HEK293 (cell line): ENCODE data around the gene ADRA2B.

Source experiments
- CTCF ChIA-PET: fragments of 350-600 bp; formaldehyde crosslinking; extraction: SDS; loops from one replicate; lab custom pipeline; 2021; ENCODE audit warnings: antibody characterized with exemption; lab: Yijun Ruan, JAX
- POLR2A ChIA-PET: fragments of 300-600 bp; formaldehyde crosslinking; extraction: SDS; loops from one replicate; lab custom pipeline; 2020; ENCODE audit warnings: antibody characterized with exemption, inconsistent platforms; lab: Yijun Ruan, JAX
- H3K27ac ChIP-seq: fragments of 200-500 bp; sonication (Bioruptor generic); 2 replicates; pipeline ENCODE4 v1.5.1; 2014; ENCODE audit warnings: low read depth, low read length, control low read depth, inconsistent platforms; ENCODE audit errors: extremely low read depth
- H3K36me3 ChIP-seq, 2 experiments: fragments of 200-500 bp in 1 of 2; sonication (Bioruptor generic) in 1 of 2; 1 replicate in 1 of 2; 2 replicates in 1 of 2; pipeline ENCODE4 v1.5.1; 2014 to 2017; ENCODE audit warnings: inconsistent platforms in 2 of 2, low read length in 2 of 2; ENCODE audit not compliant: control insufficient read depth in 2 of 2, insufficient read depth in 1 of 2
- H3K4me1 ChIP-seq: fragments of 200-500 bp; sonication (Bioruptor generic); 2 replicates; pipeline ENCODE4 v1.5.1; 2014; ENCODE audit warnings: mild to moderate bottlenecking, low read length, inconsistent platforms; ENCODE audit not compliant: control insufficient read depth, insufficient read depth
- H3K4me3 ChIP-seq: 2 replicates; pipeline ENCODE4 v1.5.1; 2011; ENCODE audit warnings: low read depth, mild to moderate bottlenecking, control low read depth, low read length, moderate library complexity
- H3K9me3 ChIP-seq: fragments of 200-500 bp; sonication (Bioruptor generic); 2 replicates; pipeline ENCODE4 v1.5.1; 2014; ENCODE audit warnings: low read depth, low read length, inconsistent platforms; ENCODE audit not compliant: control insufficient read depth, insufficient read depth
- EGR2 ChIP-seq: fragments of 450-650 bp; formaldehyde crosslinking; IDR thresholded peaks from 2 replicates; pipeline ENCODE4 v1.5.1; 2016; ENCODE audit warnings: low read depth, missing biosample characterization, missing genetic modification characterization
- GLIS2 ChIP-seq: fragments of 450-650 bp; formaldehyde crosslinking; IDR thresholded peaks from 2 replicates; pipeline ENCODE4 v1.5.1; 2016; ENCODE audit warnings: missing biosample characterization, missing genetic modification characterization
- HOXA7 ChIP-seq: sonication (generic); formaldehyde crosslinking; IDR thresholded peaks from 2 replicates; pipeline ENCODE4 v1.8.1; 2022; ENCODE audit warnings: missing genetic modification reagents, borderline replicate concordance
- IKZF3 ChIP-seq: fragments of 450-650 bp; IDR thresholded peaks from 2 replicates; pipeline ENCODE4 v1.5.0; 2018; ENCODE audit warnings: missing biosample characterization, mild to moderate bottlenecking, missing genetic modification characterization, moderate library complexity
- KLF9 ChIP-seq: fragments of 450-650 bp; formaldehyde crosslinking; IDR thresholded peaks from 2 replicates; pipeline ENCODE4 v1.5.1; 2016; ENCODE audit warnings: missing biosample characterization, missing genetic modification characterization, low read depth
- ZBTB21 ChIP-seq: fragments of 450-650 bp; formaldehyde crosslinking; IDR thresholded peaks from 2 replicates; pipeline ENCODE4 v1.5.1; 2017; ENCODE audit warnings: missing biosample characterization, missing genetic modification characterization
- ZBTB7A ChIP-seq: fragments of 450-650 bp; formaldehyde crosslinking; IDR thresholded peaks from 2 replicates; pipeline ENCODE4 v1.5.1; 2016; ENCODE audit warnings: low read depth, missing biosample characterization, missing genetic modification characterization
- ZBTB8A ChIP-seq: fragments of 450-650 bp; formaldehyde crosslinking; IDR thresholded peaks from 2 replicates; pipeline ENCODE4 v1.5.1; 2016; ENCODE audit warnings: missing biosample characterization, missing genetic modification characterization
- ZEB2 ChIP-seq: fragments of 450-650 bp; formaldehyde crosslinking; IDR thresholded peaks from 2 replicates; pipeline ENCODE4 v1.5.1; 2016; ENCODE audit warnings: missing biosample characterization, missing genetic modification characterization
- ZIC2 ChIP-seq: fragments of 450-650 bp; formaldehyde crosslinking; IDR thresholded peaks from 2 replicates; pipeline ENCODE4 v1.5.1; 2016; ENCODE audit warnings: missing biosample characterization, missing genetic modification characterization
- ZNF133 ChIP-seq: fragments of 450-650 bp; formaldehyde crosslinking; IDR thresholded peaks from 2 replicates; pipeline ENCODE4 v1.5.1; 2016; ENCODE audit warnings: missing biosample characterization, missing genetic modification characterization
- ZNF140 ChIP-seq: fragments of 450-650 bp; formaldehyde crosslinking; IDR thresholded peaks from 2 replicates; pipeline ENCODE4 v1.5.1; 2016; ENCODE audit warnings: missing biosample characterization, missing genetic modification characterization
- ZNF23 ChIP-seq: fragments of 450-650 bp; formaldehyde crosslinking; IDR thresholded peaks from 2 replicates; pipeline ENCODE4 v1.5.1; 2016; ENCODE audit warnings: missing biosample characterization, missing genetic modification characterization, borderline replicate concordance
- ZNF239 ChIP-seq: fragments of 450-650 bp; formaldehyde crosslinking; IDR thresholded peaks from 2 replicates; pipeline ENCODE4 v1.5.1; 2016; ENCODE audit warnings: missing biosample characterization, missing genetic modification characterization
- ZNF350 ChIP-seq: fragments of 450-650 bp; formaldehyde crosslinking; IDR thresholded peaks from 2 replicates; pipeline ENCODE4 v1.5.0; 2017; ENCODE audit warnings: missing biosample characterization, mild to moderate bottlenecking, missing genetic modification characterization
- ZNF501 ChIP-seq: fragments of 450-650 bp; formaldehyde crosslinking; IDR thresholded peaks from 2 replicates; pipeline ENCODE4 v1.5.1; 2016; ENCODE audit warnings: missing biosample characterization, missing genetic modification characterization
- ZNF555 ChIP-seq: fragments of 450-650 bp; formaldehyde crosslinking; conservative IDR thresholded peaks from 2 replicates; pipeline ENCODE4 v1.5.1; 2017; ENCODE audit warnings: missing biosample characterization, mild to moderate bottlenecking, missing genetic modification characterization, inconsistent platforms
- ZNF621 ChIP-seq: fragments of 450-650 bp; formaldehyde crosslinking; IDR thresholded peaks from 2 replicates; pipeline ENCODE4 v1.5.1; 2017; ENCODE audit warnings: missing biosample characterization, missing genetic modification characterization
- ZNF629 ChIP-seq: fragments of 450-650 bp; formaldehyde crosslinking; IDR thresholded peaks from 2 replicates; pipeline ENCODE4 v1.5.1; 2017; ENCODE audit warnings: missing biosample characterization, missing genetic modification characterization
- ZNF660 ChIP-seq: fragments of 450-650 bp; IDR thresholded peaks from 2 replicates; pipeline ENCODE4 v1.5.1; 2018; ENCODE audit warnings: missing biosample characterization, mild to moderate bottlenecking, missing genetic modification characterization
- ZNF747 ChIP-seq: fragments of 450-650 bp; formaldehyde crosslinking; IDR thresholded peaks from 2 replicates; pipeline ENCODE4 v1.5.1; 2016; ENCODE audit warnings: missing biosample characterization, missing genetic modification characterization
- ZNF776 ChIP-seq: fragments of 450-650 bp; formaldehyde crosslinking; IDR thresholded peaks from 2 replicates; pipeline ENCODE4 v1.5.0; 2017; ENCODE audit warnings: missing biosample characterization, missing genetic modification characterization, borderline replicate concordance
- ZNF785 ChIP-seq: fragments of 450-650 bp; formaldehyde crosslinking; IDR thresholded peaks from 2 replicates; pipeline ENCODE4 v1.5.1; 2016; ENCODE audit warnings: missing biosample characterization, missing genetic modification characterization
- ZNF830 ChIP-seq: fragments of 450-650 bp; IDR thresholded peaks from 2 replicates; pipeline ENCODE4 v1.5.0; 2018; ENCODE audit warnings: missing biosample characterization, missing genetic modification characterization, low read depth, mild to moderate bottlenecking, moderate library complexity
- TF ChIP-seq, protein P1 (sequence below): fragments of 450-650 bp; formaldehyde crosslinking; IDR thresholded peaks from 2 replicates; pipeline ENCODE4 v1.5.1; 2016; ENCODE audit warnings: missing biosample characterization, missing genetic modification characterization, borderline replicate concordance
- TF ChIP-seq, protein P2 (sequence below): fragments of 450-650 bp; formaldehyde crosslinking; IDR thresholded peaks from 2 replicates; pipeline ENCODE4 v1.5.1; 2016; ENCODE audit warnings: missing biosample characterization, missing genetic modification characterization
- TF ChIP-seq, protein P3 (sequence below): fragments of 450-650 bp; formaldehyde crosslinking; IDR thresholded peaks from 2 replicates; pipeline ENCODE4 v1.5.1; 2016; ENCODE audit warnings: missing biosample characterization, missing genetic modification characterization
- TF ChIP-seq, protein P4 (sequence below): fragments of 450-650 bp; formaldehyde crosslinking; IDR thresholded peaks from 2 replicates; pipeline ENCODE4 v1.5.1; 2016; ENCODE audit warnings: missing biosample characterization, missing genetic modification characterization
- TF ChIP-seq, protein P5 (sequence below): fragments of 450-650 bp; formaldehyde crosslinking; IDR thresholded peaks from 2 replicates; pipeline ENCODE4 v1.5.1; 2016; ENCODE audit warnings: missing biosample characterization, missing genetic modification characterization

The ADRA2B gene

DNA sequence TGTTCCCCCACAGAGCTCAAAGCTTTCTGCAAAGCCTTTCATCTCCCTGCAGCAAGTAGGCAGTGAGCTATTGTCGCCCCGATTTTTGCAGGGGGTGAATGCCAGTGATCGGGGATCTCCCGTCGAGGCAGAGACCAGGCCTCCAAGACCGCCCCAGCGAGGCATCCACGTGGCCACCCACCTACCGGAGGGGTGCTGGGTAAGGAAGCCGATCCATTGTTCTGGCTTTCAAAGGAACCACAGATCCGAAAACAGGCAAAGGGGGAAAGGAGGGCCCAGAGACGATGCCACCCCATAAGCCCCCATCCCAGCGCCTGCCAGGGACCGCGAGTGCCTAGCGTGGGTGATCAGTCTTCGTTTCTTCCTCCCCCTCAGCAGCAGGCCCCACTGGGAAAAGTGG lies 2.4 kb downstream of the ADRA2B start:
- Histone ChIP-seq H3K4me1 (no peaks in the 10 kb centered on the region), H3K9me3 (no peaks in the 10 kb centered on the region)
- CTCF ChIA-PET = no interaction called here

DNA sequence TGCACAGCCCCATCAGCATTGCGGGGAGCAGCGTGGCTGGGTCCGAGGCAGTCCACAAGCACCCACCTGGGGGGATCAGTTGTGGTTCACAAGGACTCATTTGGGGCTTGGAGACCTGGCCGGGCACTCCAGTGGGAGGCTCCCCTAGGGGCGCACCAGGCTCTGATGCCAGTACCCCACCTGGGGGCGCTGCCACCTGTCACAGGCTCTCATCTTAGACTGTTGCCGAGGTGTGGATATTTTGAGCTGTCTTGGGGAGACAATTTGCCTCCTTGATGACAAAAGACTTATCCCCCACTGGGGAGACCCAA lies 3.0 kb downstream of the ADRA2B start:
- ChIA-PET POLR2A (no interaction called here), CTCF (interaction anchor here (0.5 kb wide), 1 partner anchor 87 kb away, joined by 3 read pairs; no protein-coding TSS in a partner anchor)
- no peak overlapping the region for H3K4me3 ChIP-seq
- no peaks in the 10 kb centered on the region for H3K9me3 ChIP-seq
- H3K36me3 ChIP-seq = no peaks in the 10 kb centered on the region
- H3K4me1 ChIP-seq = no peaks in the 10 kb centered on the region
- no peak overlapping the region for H3K27ac ChIP-seq
- TF ChIP-seq ZNF23 (no peak), ZNF629 (no peak), IKZF3 (no peak), ZNF776 (no peak), HOXA7 (CRISPR knock-in tag) (no peak), ZNF239 (no peak), ZNF501 (tag by site-specific recombination) (no peak), ZNF747 (no peak)
- TF ChIP-seq, protein P1, sequence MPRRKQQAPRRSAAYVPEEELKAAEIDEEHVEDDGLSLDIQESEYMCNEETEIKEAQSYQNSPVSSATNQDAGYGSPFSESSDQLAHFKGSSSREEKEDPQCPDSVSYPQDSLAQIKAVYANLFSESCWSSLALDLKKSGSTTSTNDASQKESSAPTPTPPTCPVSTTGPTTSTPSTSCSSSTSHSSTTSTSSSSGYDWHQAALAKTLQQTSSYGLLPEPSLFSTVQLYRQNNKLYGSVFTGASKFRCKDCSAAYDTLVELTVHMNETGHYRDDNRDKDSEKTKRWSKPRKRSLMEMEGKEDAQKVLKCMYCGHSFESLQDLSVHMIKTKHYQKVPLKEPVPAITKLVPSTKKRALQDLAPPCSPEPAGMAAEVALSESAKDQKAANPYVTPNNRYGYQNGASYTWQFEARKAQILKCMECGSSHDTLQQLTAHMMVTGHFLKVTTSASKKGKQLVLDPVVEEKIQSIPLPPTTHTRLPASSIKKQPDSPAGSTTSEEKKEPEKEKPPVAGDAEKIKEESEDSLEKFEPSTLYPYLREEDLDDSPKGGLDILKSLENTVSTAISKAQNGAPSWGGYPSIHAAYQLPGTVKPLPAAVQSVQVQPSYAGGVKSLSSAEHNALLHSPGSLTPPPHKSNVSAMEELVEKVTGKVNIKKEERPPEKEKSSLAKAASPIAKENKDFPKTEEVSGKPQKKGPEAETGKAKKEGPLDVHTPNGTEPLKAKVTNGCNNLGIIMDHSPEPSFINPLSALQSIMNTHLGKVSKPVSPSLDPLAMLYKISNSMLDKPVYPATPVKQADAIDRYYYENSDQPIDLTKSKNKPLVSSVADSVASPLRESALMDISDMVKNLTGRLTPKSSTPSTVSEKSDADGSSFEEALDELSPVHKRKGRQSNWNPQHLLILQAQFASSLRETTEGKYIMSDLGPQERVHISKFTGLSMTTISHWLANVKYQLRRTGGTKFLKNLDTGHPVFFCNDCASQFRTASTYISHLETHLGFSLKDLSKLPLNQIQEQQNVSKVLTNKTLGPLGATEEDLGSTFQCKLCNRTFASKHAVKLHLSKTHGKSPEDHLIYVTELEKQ (tag by site-specific recombination) = no peak
- TF ChIP-seq, protein P2, sequence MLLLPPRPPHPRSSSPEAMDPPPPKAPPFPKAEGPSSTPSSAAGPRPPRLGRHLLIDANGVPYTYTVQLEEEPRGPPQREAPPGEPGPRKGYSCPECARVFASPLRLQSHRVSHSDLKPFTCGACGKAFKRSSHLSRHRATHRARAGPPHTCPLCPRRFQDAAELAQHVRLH (tag by site-specific recombination) = no peak
- TF ChIP-seq, protein P3, sequence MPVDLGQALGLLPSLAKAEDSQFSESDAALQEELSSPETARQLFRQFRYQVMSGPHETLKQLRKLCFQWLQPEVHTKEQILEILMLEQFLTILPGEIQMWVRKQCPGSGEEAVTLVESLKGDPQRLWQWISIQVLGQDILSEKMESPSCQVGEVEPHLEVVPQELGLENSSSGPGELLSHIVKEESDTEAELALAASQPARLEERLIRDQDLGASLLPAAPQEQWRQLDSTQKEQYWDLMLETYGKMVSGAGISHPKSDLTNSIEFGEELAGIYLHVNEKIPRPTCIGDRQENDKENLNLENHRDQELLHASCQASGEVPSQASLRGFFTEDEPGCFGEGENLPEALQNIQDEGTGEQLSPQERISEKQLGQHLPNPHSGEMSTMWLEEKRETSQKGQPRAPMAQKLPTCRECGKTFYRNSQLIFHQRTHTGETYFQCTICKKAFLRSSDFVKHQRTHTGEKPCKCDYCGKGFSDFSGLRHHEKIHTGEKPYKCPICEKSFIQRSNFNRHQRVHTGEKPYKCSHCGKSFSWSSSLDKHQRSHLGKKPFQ (tag by site-specific recombination) = no peak

More for the DNA sequence above, 2.4 kb downstream of the ADRA2B start:
- POLR2A ChIA-PET = no interaction called here
- Histone ChIP-seq H3K27ac (no peak overlapping the region), H3K36me3 (no peaks in the 10 kb centered on the region), H3K4me3 (no peak overlapping the region)
- no peak for TF ChIP-seq ZNF785 (tag by site-specific recombination)
- no peak for TF ChIP-seq ZNF555
- no peak for TF ChIP-seq HOXA7 (CRISPR knock-in tag)
- no peak for TF ChIP-seq ZNF830 (tag by site-specific recombination)
- TF ChIP-seq GLIS2 (tag by site-specific recombination) = no peak
- no peak for TF ChIP-seq ZNF501 (tag by site-specific recombination)
- TF ChIP-seq ZNF660 (tag by site-specific recombination) = no peak
- TF ChIP-seq ZNF133 (tag by site-specific recombination) = no peak
- TF ChIP-seq EGR2 (tag by site-specific recombination) = no peak
- TF ChIP-seq ZNF140 (tag by site-specific recombination) = no peak
- no peak for TF ChIP-seq ZNF350
- no peak for TF ChIP-seq ZNF621 (tag by site-specific recombination)
- TF ChIP-seq ZIC2 (tag by site-specific recombination) = no peak
- TF ChIP-seq ZBTB7A (tag by site-specific recombination) = no peak
- TF ChIP-seq ZBTB8A (tag by site-specific recombination) = no peak
- no peak for TF ChIP-seq KLF9 (tag by site-specific recombination)
- no peak for TF ChIP-seq ZEB2 (tag by site-specific recombination)
- TF ChIP-seq, protein P4, sequence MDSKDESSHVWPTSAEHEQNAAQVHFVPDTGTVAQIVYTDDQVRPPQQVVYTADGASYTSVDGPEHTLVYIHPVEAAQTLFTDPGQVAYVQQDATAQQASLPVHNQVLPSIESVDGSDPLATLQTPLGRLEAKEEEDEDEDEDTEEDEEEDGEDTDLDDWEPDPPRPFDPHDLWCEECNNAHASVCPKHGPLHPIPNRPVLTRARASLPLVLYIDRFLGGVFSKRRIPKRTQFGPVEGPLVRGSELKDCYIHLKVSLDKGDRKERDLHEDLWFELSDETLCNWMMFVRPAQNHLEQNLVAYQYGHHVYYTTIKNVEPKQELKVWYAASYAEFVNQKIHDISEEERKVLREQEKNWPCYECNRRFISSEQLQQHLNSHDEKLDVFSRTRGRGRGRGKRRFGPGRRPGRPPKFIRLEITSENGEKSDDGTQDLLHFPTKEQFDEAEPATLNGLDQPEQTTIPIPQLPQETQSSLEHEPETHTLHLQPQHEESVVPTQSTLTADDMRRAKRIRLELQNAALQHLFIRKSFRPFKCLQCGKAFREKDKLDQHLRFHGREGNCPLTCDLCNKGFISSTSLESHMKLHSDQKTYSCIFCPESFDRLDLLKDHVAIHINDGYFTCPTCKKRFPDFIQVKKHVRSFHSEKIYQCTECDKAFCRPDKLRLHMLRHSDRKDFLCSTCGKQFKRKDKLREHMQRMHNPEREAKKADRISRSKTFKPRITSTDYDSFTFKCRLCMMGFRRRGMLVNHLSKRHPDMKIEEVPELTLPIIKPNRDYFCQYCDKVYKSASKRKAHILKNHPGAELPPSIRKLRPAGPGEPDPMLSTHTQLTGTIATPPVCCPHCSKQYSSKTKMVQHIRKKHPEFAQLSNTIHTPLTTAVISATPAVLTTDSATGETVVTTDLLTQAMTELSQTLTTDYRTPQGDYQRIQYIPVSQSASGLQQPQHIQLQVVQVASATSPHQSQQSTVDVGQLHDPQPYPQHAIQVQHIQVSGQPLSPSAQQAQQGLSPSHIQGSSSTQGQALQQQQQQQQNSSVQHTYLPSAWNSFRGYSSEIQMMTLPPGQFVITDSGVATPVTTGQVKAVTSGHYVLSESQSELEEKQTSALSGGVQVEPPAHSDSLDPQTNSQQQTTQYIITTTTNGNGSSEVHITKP = no peak
- no peak for TF ChIP-seq ZBTB21 (tag by site-specific recombination)
- TF ChIP-seq, protein P5, sequence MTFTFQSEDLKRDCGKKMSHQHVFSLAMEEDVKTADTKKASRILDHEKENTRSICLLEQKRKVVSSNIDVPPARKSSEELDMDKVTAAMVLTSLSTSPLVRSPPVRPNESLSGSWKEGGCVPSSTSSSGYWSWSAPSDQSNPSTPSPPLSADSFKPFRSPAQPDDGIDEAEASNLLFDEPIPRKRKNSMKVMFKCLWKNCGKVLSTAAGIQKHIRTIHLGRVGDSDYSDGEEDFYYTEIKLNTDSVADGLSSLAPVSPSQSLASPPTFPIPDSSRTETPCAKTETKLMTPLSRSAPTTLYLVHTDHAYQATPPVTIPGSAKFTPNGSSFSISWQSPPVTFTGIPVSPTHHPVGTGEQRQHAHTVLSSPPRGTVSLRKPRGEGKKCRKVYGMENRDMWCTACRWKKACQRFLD (tag by site-specific recombination) = no peak
